SK-N-SH (cell line): ENCODE measurements around the gene SERPIND1. TPM values are rescaled to one million over a fixed set of nuclear protein-coding genes. Genes with fewer than 3 reads are reported as not detected.

Experiments used
- CTCF ChIA-PET: fragments of 300-600, 350-600 bp; formaldehyde crosslinking; extraction: SDS; loops from one replicate; lab custom pipeline; 2021; lab: Yijun Ruan, JAX
- POLR2A ChIA-PET: fragments of 350-600 bp; sonication (Branson Sonifier 250); formaldehyde crosslinking; extraction: SDS; loops from one replicate; lab custom pipeline; 2020; ENCODE audit warnings: antibody characterized with exemption, inconsistent platforms; lab: Yijun Ruan, JAX
- DNase-seq: peaks from one replicate; pipeline ENCODE4 v3.0.0; 2012
- H2AFZ ChIP-seq: fragments of 200-600 bp; sonication (generic); 2 replicates; pipeline ENCODE4 v1.8.1; 2016; ENCODE audit warnings: antibody characterized with exemption, mild to moderate bottlenecking, low read depth
- H3F3A ChIP-seq: fragments of 200-600 bp; sonication (generic); replicated peaks from 2 replicates; pipeline ENCODE3; 2016; ENCODE audit warnings: antibody characterized with exemption, mild to moderate bottlenecking; ENCODE audit not compliant: insufficient read depth
- H3K27ac ChIP-seq, 2 experiments: fragments of 200-500 bp in 1 of 2; fragments of 200-600 bp in 1 of 2; sonication (Bioruptor generic) in 1 of 2; sonication (generic), shearing (Covaris generic) in 1 of 2; 2 replicates each; pipeline versions ENCODE4 v1.5.1 to v1.6.1; 2014 to 2016; ENCODE audit warnings: low read depth in 2 of 2, inconsistent platforms in 1 of 2, low read length in 1 of 2, mild to moderate bottlenecking in 1 of 2, mixed read lengths in 1 of 2
- H3K27me3 ChIP-seq: fragments of 200-600 bp; sonication (generic), shearing (Covaris generic); 2 replicates; pipeline ENCODE4 v1.6.1; 2016; ENCODE audit warnings: mixed run types; ENCODE audit not compliant: insufficient read depth
- H3K36me3 ChIP-seq, 2 experiments: fragments of 200-500 bp in 1 of 2; fragments of 200-600 bp in 1 of 2; sonication (Bioruptor generic) in 1 of 2; sonication (generic) in 1 of 2; replicated peaks in 1 of 2; 2 replicates each; pipeline versions ENCODE3 to v1.5.1; 2014 to 2016; ENCODE audit warnings: low read length in 1 of 2, mild to moderate bottlenecking in 1 of 2; ENCODE audit not compliant: insufficient read depth in 2 of 2, control insufficient read depth in 1 of 2
- H3K4me1 ChIP-seq, 2 experiments: fragments of 200-500 bp in 1 of 2; fragments of 200-600 bp in 1 of 2; sonication (Bioruptor generic) in 1 of 2; sonication (generic), shearing (Covaris generic) in 1 of 2; 2 replicates each; pipeline versions ENCODE4 v1.5.1 to v1.6.1; 2014 to 2016; ENCODE audit warnings: low read depth in 1 of 2, low read length in 1 of 2, mixed run types in 1 of 2; ENCODE audit not compliant: insufficient read depth in 2 of 2, control insufficient read depth in 1 of 2
- H3K4me2 ChIP-seq: fragments of 200-600 bp; sonication (generic), shearing (Covaris generic); 2 replicates; pipeline ENCODE4 v1.6.1; 2017; ENCODE audit warnings: mixed run types
- H3K4me3 ChIP-seq, 2 experiments: fragments of 200-500 bp in 1 of 2; fragments of 200-600 bp in 1 of 2; sonication (Bioruptor generic) in 1 of 2; sonication (generic), shearing (Covaris generic) in 1 of 2; 2 replicates each; pipeline versions ENCODE4 v1.5.1 to v1.8.1; 2014 to 2016; ENCODE audit warnings: low read depth in 2 of 2, inconsistent platforms in 1 of 2, low read length in 1 of 2, mild to moderate bottlenecking in 1 of 2, mixed read lengths in 1 of 2, moderate library complexity in 1 of 2
- H3K79me2 ChIP-seq: fragments of 200-600 bp; sonication (generic); 2 replicates; pipeline ENCODE4 v1.8.1; 2017; ENCODE audit warnings: mild to moderate bottlenecking; ENCODE audit not compliant: insufficient read depth
- H3K9ac ChIP-seq: fragments of 200-600 bp; sonication (generic); 2 replicates; pipeline ENCODE4 v1.6.1; 2017; ENCODE audit warnings: mixed run types
- H3K9me2 ChIP-seq: fragments of 200-600 bp; sonication (generic); 2 replicates; pipeline ENCODE4 v1.6.1; 2017; ENCODE audit warnings: mixed run types
- H3K9me3 ChIP-seq: fragments of 200-600 bp; sonication (generic); 2 replicates; pipeline ENCODE4 v1.6.1; 2017; ENCODE audit warnings: mixed run types, mild to moderate bottlenecking, moderate library complexity
- H4K20me1 ChIP-seq: fragments of 200-600 bp; sonication (generic); 2 replicates; pipeline ENCODE4 v1.6.1; 2017; ENCODE audit warnings: mild to moderate bottlenecking, mixed run types; ENCODE audit not compliant: insufficient read depth
- CHD2 ChIP-seq: fragments of 150-350 bp; IDR thresholded peaks from 2 replicates; pipeline ENCODE4 v1.6.1; 2018; ENCODE audit warnings: low read length; ENCODE audit not compliant: partially characterized antibody
- ELF1 ChIP-seq: IDR thresholded peaks from 2 replicates; pipeline ENCODE4 v1.4.0; 2012
- EZH2phosphoT487 ChIP-seq: fragments of 200-600 bp; sonication (generic); IDR thresholded peaks from 2 replicates; pipeline ENCODE4 v1.6.1; 2017; ENCODE audit warnings: low read depth, mixed run types, mild to moderate bottlenecking, antibody characterized with exemption, moderate library complexity, borderline replicate concordance
- FOXM1 ChIP-seq: IDR thresholded peaks from 2 replicates; pipeline ENCODE4 v1.4.0; 2012; ENCODE audit warnings: low read depth, mild to moderate bottlenecking
- GABPA ChIP-seq: IDR thresholded peaks from 2 replicates; pipeline ENCODE4 v1.4.0; 2012; ENCODE audit warnings: low read depth, mild to moderate bottlenecking
- NRF1 ChIP-seq: IDR thresholded peaks from 2 replicates; pipeline ENCODE4 v1.6.1; 2012; ENCODE audit warnings: low read depth, mild to moderate bottlenecking, low read length
- PBX3 ChIP-seq: IDR thresholded peaks from 2 replicates; pipeline ENCODE4; 2012
- RAD21 ChIP-seq: IDR thresholded peaks from 2 replicates; pipeline ENCODE4 v1.6.1; 2012; ENCODE audit warnings: mild to moderate bottlenecking, low read length
- RCOR1 ChIP-seq: fragments of 150-350 bp; IDR thresholded peaks from 2 replicates; pipeline ENCODE4 v1.6.1; 2017; ENCODE audit warnings: antibody characterized with exemption, low read length
- RFX5 ChIP-seq: IDR thresholded peaks from 2 replicates; pipeline ENCODE4 v1.6.1; 2012; ENCODE audit warnings: mild to moderate bottlenecking, improper control_type of control experiment, low read length
- SIN3A ChIP-seq: IDR thresholded peaks from 2 replicates; pipeline ENCODE4 v1.6.1; 2012; ENCODE audit warnings: low read depth, mild to moderate bottlenecking, low read length, moderate library complexity, borderline replicate concordance
- TCF12 ChIP-seq: IDR thresholded peaks from 2 replicates; pipeline ENCODE4 v1.4.0; 2012
- USF1 ChIP-seq: IDR thresholded peaks from 2 replicates; pipeline ENCODE4 v1.4.0; 2012; ENCODE audit warnings: low read depth, borderline replicate concordance
- WGBS: methylation state at CpG from one replicate; pipeline ENCODE4 v1.1.6; 2017; ENCODE audit warnings: low lambda C conversion rate; 5-methylcytosine and 5-hydroxymethylcytosine counted together
- polyA plus RNA-seq, 3 experiments: library from polyadenylated mRNA; depleted of rRNA; stranded (reverse); fragments of >200 nt; gene quantifications; 2 replicates each; pipeline ENCODE4 v1.2.3, GENCODE V29; 2012

SERPIND1 gene
- polyA plus RNA-seq, 1 of the 3 experiments (the other 2 are of a cell fraction): not detected

GRCh38 chr22:20771918-20772625 lies 1.8 kb upstream of the SERPIND1 start:
- H3K36me3 ChIP-seq: no peaks in the 10 kb centered on the region
- H3K27me3 ChIP-seq: no peaks in the 10 kb centered on the region
- no peak overlapping the region for H2AFZ ChIP-seq
- no peaks in the 10 kb centered on the region for H3K4me1 ChIP-seq
- no peak for DNase-seq
- ChIA-PET CTCF (interaction anchor here (2.5 kb wide), 1 partner anchor 12 kb away, joined by 21 read pairs; no protein-coding TSS in a partner anchor), POLR2A (no interaction called here)
- H3K4me3 ChIP-seq: no peak overlapping the region
- H3K9me2 ChIP-seq: no peaks in the 10 kb centered on the region
- 84% methylated on average over 7 of the region's 9 CpGs for WGBS
- no peaks in the 10 kb centered on the region for H3K79me2 ChIP-seq
- H3K9me3 ChIP-seq: no peaks in the 10 kb centered on the region
- H3K9ac ChIP-seq: no peak overlapping the region
- H3K4me2 ChIP-seq: no peak overlapping the region
- H4K20me1 ChIP-seq: no peaks in the 10 kb centered on the region
- H3F3A ChIP-seq: no peaks in the 10 kb centered on the region
- no peak for TF ChIP-seq RFX5
- no peak for TF ChIP-seq CHD2
- no peak for TF ChIP-seq SIN3A
- no peak for TF ChIP-seq PBX3
- TF ChIP-seq RCOR1: no peak
- no peak for TF ChIP-seq NRF1
- TF ChIP-seq ELF1: no peak
- TF ChIP-seq FOXM1: no peak
- TF ChIP-seq TCF12: no peak
- TF ChIP-seq EZH2phosphoT487: no peak
- TF ChIP-seq USF1: no peak
- H3K27ac ChIP-seq: no peak overlapping the region

GRCh38 chr22:20774882-20775281 lies 969 bp downstream of the SERPIND1 start:
- H3K4me2 ChIP-seq: no peak overlapping the region
- H3K4me1 ChIP-seq: no peaks in the 10 kb centered on the region
- no peak overlapping the region for H3K4me3 ChIP-seq
- no peaks in the 10 kb centered on the region for H3K9me2 ChIP-seq
- H3K79me2 ChIP-seq: no peaks in the 10 kb centered on the region
- WGBS: 96% methylated on average over 4 of the region's 4 CpGs
- no peaks in the 10 kb centered on the region for H3K36me3 ChIP-seq
- no peak overlapping the region for H2AFZ ChIP-seq
- ChIA-PET CTCF (interaction anchor here (1.4 kb wide), 1 partner anchor 10 kb away, joined by 4 read pairs; no protein-coding TSS in a partner anchor), POLR2A (no interaction called here)
- TF ChIP-seq GABPA (no peak), RAD21 (no peak)
- no peak overlapping the region for H3K9ac ChIP-seq
- no peaks in the 10 kb centered on the region for H4K20me1 ChIP-seq
- H3K27me3 ChIP-seq: no peaks in the 10 kb centered on the region
- H3F3A ChIP-seq: no peaks in the 10 kb centered on the region
- no peak for DNase-seq
- H3K9me3 ChIP-seq: no peaks in the 10 kb centered on the region
- H3K27ac ChIP-seq: no peak overlapping the region
